Activated naive CD4-positive, alpha-beta T cell treated with anti-CD3 and anti-CD28 coated beads, Interleukin-2, amount 10 ng/mL, durations not matched to agents 7 days and 5 days (primary cell): ENCODE data around the gene GNAL.
A peak's percentile ranks its signal among the peaks of the same experiment; 100 is the strongest.

Experiments
- CTCF ChIA-PET: fragments of 350-600 bp; sonication (Branson Sonifier 250); formaldehyde crosslinking; loops from one replicate; lab custom pipeline; 2021; ENCODE audit warnings: antibody characterized with exemption; lab: Charles Lee
- DNase-seq: peaks from one replicate; pipeline ENCODE4 v3.0.0-alpha.2; 2020
- H3K27ac Mint-ChIP-seq: one replicate; pipeline ENCODE4 v1.8.0; 2021; ENCODE audit warnings: mild to moderate bottlenecking, moderate library complexity, mixed read lengths
- H3K27me3 Mint-ChIP-seq: one replicate; pipeline ENCODE4 v1.8.0; 2021; ENCODE audit warnings: mild to moderate bottlenecking, mixed read lengths
- H3K36me3 Mint-ChIP-seq: one replicate; pipeline ENCODE4 v1.8.0; 2021; ENCODE audit warnings: mixed read lengths
- H3K4me1 Mint-ChIP-seq: one replicate; pipeline ENCODE4 v1.8.0; 2021; ENCODE audit warnings: mixed read lengths
- H3K4me3 Mint-ChIP-seq: one replicate; pipeline ENCODE4 v1.8.0; 2021; ENCODE audit warnings: mild to moderate bottlenecking, moderate library complexity, mixed read lengths
- H3K9me3 Mint-ChIP-seq: one replicate; pipeline ENCODE4 v1.8.0; 2021; ENCODE audit warnings: mixed read lengths

GNAL gene

GRCh38 chr18:11719621-11720020 lies 30.6 kb downstream of the GNAL start:
- Mint-ChIP-seq H3K27me3 (no peaks in the 10 kb centered on the region), H3K4me3 (no peak overlapping the region), H3K4me1 (no peaks in the 10 kb centered on the region), H3K36me3 (no peaks in the 10 kb centered on the region), H3K27ac (no peak overlapping the region), H3K9me3 (no peaks in the 10 kb centered on the region)
- CTCF ChIA-PET = no interaction called here
- no peak for DNase-seq

- no peaks in the 10 kb centered on the region for H3K27me3 Mint-ChIP-seq
- H3K9me3 Mint-ChIP-seq = no peaks in the 10 kb centered on the region
- no peaks in the 10 kb centered on the region for H3K36me3 Mint-ChIP-seq
- H3K4me3 Mint-ChIP-seq = no peak overlapping the region
- no peaks in the 10 kb centered on the region for H3K4me1 Mint-ChIP-seq
- no peak overlapping the region for H3K27ac Mint-ChIP-seq
- no peak for DNase-seq
- CTCF ChIA-PET = interaction anchor here (0.9 kb wide), 1 partner anchor 310 kb away, joined by 3 read pairs; no protein-coding TSS in a partner anchor
Measured at GRCh38 chr18:11721720-11722119, 32.7 kb downstream of the GNAL start.

DNA sequence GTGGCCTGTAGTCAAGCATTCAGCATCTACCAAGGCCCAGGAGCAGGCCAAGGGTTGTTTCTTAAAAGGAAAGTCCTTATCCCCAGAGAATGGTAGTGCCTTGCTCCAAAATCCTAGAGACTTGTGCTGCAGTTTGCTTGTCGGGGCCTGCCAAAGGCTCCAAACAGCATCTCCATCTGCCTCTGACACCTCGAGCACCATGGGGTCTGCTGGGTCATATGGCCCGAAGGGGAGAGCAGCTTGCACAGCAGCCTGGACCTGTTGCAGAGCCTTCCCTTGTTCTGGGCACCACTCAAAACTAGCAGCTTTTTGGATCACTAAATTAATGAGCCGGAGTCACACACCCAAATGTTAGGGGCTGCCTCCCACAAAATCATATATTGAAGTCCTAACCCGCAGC lies 35.7 kb downstream of the GNAL start:
- no peaks in the 10 kb centered on the region for H3K4me1 Mint-ChIP-seq
- no peaks in the 10 kb centered on the region for H3K27me3 Mint-ChIP-seq
- H3K27ac Mint-ChIP-seq = no peak overlapping the region
- CTCF ChIA-PET = no interaction called here
- H3K9me3 Mint-ChIP-seq = no peaks in the 10 kb centered on the region
- no peaks in the 10 kb centered on the region for H3K36me3 Mint-ChIP-seq
- no peak for DNase-seq
- no peak overlapping the region for H3K4me3 Mint-ChIP-seq

DNA sequence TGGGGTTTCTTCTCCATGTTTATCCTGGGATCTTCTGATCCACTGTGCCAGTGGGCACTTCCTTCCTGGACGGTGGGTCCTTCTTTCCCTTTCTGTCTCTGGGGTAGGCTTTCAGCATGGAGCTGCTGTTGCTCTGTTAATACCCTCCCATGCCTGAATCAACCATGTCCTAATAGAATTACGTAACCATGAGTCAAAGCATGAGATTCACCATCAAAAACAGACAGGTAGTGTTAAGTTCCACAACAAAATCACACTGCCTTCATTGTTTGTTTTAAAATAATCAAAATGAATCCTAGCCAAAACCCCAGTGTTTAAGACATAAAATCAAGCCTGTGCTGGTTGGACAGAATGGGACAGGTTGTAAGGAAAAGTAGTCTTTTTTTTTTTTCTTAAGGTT lies 37.5 kb downstream of the GNAL start:
- H3K27ac Mint-ChIP-seq = no peak overlapping the region
- no peaks in the 10 kb centered on the region for H3K9me3 Mint-ChIP-seq
- no peak for DNase-seq
- no peaks in the 10 kb centered on the region for H3K4me1 Mint-ChIP-seq
- H3K4me3 Mint-ChIP-seq = no peak overlapping the region
- CTCF ChIA-PET = interaction anchor here (2.8 kb wide), 1 partner anchor 312 kb away, joined by 6 read pairs; no protein-coding TSS in a partner anchor
- no peaks in the 10 kb centered on the region for H3K27me3 Mint-ChIP-seq
- H3K36me3 Mint-ChIP-seq = no peaks in the 10 kb centered on the region

GRCh38 chr18:11728249-11728648 lies 39.2 kb downstream of the GNAL start:
- Mint-ChIP-seq H3K27me3 (peaks cover 5% of the 10 kb centered on the region), H3K9me3 (no peaks in the 10 kb centered on the region), H3K27ac (no peak overlapping the region), H3K4me3 (no peak overlapping the region), H3K4me1 (peaks cover 3% of the 10 kb centered on the region), H3K36me3 (no peaks in the 10 kb centered on the region)
- CTCF ChIA-PET = interaction anchor here (1.0 to 2.8 kb wide), 6 partner anchors 8 to 310 kb away, joined by 3 to 17 read pairs (median 4); no protein-coding TSS in a partner anchor
- DNase-seq = no peak

- Mint-ChIP-seq H3K4me3 (no peak overlapping the region), H3K36me3 (no peaks in the 10 kb centered on the region), H3K4me1 (peaks cover 3% of the 10 kb centered on the region), H3K27ac (no peak overlapping the region), H3K27me3 (peaks cover 12% of the 10 kb centered on the region), H3K9me3 (no peaks in the 10 kb centered on the region)
- no peak for DNase-seq
- CTCF ChIA-PET = interaction anchor here (2.7 kb wide), 2 partner anchors 12 to 74 kb away, joined by 9 to 17 read pairs; no protein-coding TSS in a partner anchor
Measured at GRCh38 chr18:11729556-11729955, 40.5 kb downstream of the GNAL start.

GRCh38 chr18:11733031-11733430 lies 44.0 kb downstream of the GNAL start:
- peak; percentile 77 for DNase-seq
- Mint-ChIP-seq H3K27ac (no peak overlapping the region), H3K27me3 (peaks cover 26% of the 10 kb centered on the region), H3K36me3 (no peaks in the 10 kb centered on the region), H3K4me3 (no peak overlapping the region), H3K9me3 (no peaks in the 10 kb centered on the region), H3K4me1 (peaks cover 3% of the 10 kb centered on the region)
- CTCF ChIA-PET = interaction anchor here (0.5 to 5.5 kb wide), 19 partner anchors 9 to 937 kb away, joined by 3 to 42 read pairs (median 4); no protein-coding TSS in a partner anchor

DNA sequence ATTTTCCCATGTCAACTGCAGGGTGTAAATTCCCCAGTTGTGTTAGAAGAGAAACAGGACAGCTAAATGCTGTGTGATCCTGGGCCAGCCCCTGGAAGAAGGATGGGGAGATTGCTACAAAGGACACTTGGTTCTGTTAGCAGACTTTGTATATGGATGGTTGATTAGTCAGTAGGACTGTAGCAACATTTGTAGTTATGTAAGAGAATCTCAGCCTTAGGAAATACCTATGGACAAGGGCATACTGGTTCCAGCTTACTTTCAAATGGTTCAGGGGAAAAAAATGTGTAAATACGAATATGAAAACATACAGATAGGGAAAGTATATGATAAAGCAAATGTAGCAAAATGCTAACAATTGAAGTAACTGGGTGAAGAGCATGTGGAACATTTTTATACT lies 47.6 kb downstream of the GNAL start:
- Mint-ChIP-seq H3K4me1 (peaks cover 3% of the 10 kb centered on the region), H3K4me3 (no peak overlapping the region), H3K27ac (no peak overlapping the region), H3K36me3 (no peaks in the 10 kb centered on the region), H3K9me3 (no peaks in the 10 kb centered on the region), H3K27me3 (peaks cover 36% of the 10 kb centered on the region)
- no peak for DNase-seq
- CTCF ChIA-PET = interaction anchor here (1.1 to 1.2 kb wide), 2 partner anchors 8 to 11 kb away, joined by 3 read pairs; no protein-coding TSS in a partner anchor

DNA sequence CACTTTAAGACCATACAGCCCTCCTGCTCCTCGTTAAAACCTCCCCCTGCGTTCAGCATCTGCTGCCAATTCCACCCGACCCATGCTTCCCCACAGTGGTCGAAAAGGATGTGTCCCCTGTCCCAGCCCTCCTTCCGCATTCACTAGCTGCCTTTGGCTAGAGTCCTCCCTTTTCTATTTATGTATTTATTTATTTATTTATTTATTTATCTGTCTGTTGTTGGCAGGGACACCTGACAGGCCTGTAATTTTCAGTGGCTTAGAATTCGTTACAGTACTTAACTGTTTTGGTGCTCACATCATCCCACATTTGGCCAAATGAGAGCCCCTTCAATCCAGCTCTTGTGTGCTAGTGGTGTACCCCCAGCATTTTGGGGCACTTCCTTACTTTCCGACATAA lies 50.8 kb downstream of the GNAL start:
- H3K9me3 Mint-ChIP-seq = no peaks in the 10 kb centered on the region
- CTCF ChIA-PET = interaction anchor here (0.8 to 3.4 kb wide), 7 partner anchors 9 to 256 kb away, joined by 3 to 20 read pairs (median 3); no protein-coding TSS in a partner anchor
- no peak overlapping the region for H3K27ac Mint-ChIP-seq
- H3K27me3 Mint-ChIP-seq = peaks cover 32% of the 10 kb centered on the region
- no peaks in the 10 kb centered on the region for H3K36me3 Mint-ChIP-seq
- no peak for DNase-seq
- no peak overlapping the region for H3K4me3 Mint-ChIP-seq
- H3K4me1 Mint-ChIP-seq = no peaks in the 10 kb centered on the region

DNA sequence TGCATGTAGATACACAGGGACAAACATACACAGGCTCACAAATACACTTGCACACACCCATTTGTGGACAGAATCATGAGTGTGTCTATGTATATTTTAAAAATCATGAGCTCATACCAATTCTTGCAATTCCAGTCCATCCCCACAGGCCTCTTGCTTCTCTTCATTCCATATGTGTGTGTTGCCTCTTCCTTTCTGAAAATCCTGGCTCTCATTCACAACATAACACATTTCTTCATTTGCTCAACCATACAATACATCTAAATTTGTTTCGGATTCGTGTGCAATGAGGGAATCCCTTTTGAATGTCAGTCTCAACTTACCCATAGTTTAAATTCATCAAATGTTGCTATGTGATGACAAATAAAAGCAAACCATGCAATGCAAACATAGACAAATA lies 51.4 kb downstream of the GNAL start:
- no peak for DNase-seq
- H3K9me3 Mint-ChIP-seq = no peaks in the 10 kb centered on the region
- H3K36me3 Mint-ChIP-seq = no peaks in the 10 kb centered on the region
- CTCF ChIA-PET = interaction anchor here (0.5 to 3.4 kb wide), 7 partner anchors 9 to 378 kb away, joined by 3 to 20 read pairs (median 3); no protein-coding TSS in a partner anchor
- no peak overlapping the region for H3K4me3 Mint-ChIP-seq
- no peaks in the 10 kb centered on the region for H3K4me1 Mint-ChIP-seq
- H3K27me3 Mint-ChIP-seq = peaks cover 32% of the 10 kb centered on the region
- H3K27ac Mint-ChIP-seq = no peak overlapping the region

GRCh38 chr18:11741505-11742145 lies 52.6 kb downstream of the GNAL start:
- Mint-ChIP-seq H3K36me3 (no peaks in the 10 kb centered on the region), H3K4me3 (no peak overlapping the region), H3K9me3 (no peaks in the 10 kb centered on the region), H3K27ac (no peak overlapping the region), H3K4me1 (no peaks in the 10 kb centered on the region), H3K27me3 (peaks cover 30% of the 10 kb centered on the region)
- CTCF ChIA-PET = interaction anchor here (0.8 to 3.4 kb wide), 4 partner anchors 9 to 86 kb away, joined by 3 to 20 read pairs (median 6); no protein-coding TSS in a partner anchor
- DNase-seq = no peak

DNA sequence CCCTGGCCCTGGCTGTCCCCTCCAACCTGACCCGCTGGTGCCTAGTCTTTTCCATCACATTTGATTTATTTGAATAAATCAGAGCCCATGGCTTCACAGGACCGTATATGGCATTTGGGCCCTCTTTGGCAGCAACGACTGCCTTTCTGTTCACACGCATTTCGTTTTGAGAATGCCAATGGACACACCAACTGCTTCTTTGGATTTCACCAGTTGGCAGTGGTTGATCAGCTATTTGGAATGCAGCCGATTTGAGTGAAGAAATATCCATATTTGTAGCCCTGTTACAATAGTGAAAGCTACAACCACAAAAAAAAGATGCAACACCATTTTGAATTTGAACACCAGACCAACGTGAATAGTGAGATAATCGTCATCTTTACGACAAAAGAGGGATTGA lies 56.5 kb downstream of the GNAL start:
- DNase-seq = no peak
- Mint-ChIP-seq H3K4me1 (no peaks in the 10 kb centered on the region), H3K9me3 (no peaks in the 10 kb centered on the region), H3K27me3 (peaks cover 40% of the 10 kb centered on the region), H3K4me3 (no peak overlapping the region), H3K36me3 (no peaks in the 10 kb centered on the region), H3K27ac (no peak overlapping the region)
- CTCF ChIA-PET = no interaction called here

- Mint-ChIP-seq H3K4me1 (peaks cover 3% of the 10 kb centered on the region), H3K4me3 (no peak overlapping the region), H3K27me3 (peaks cover 58% of the 10 kb centered on the region), H3K9me3 (no peaks in the 10 kb centered on the region), H3K36me3 (peaks cover 2% of the 10 kb centered on the region), H3K27ac (no peak overlapping the region)
- CTCF ChIA-PET = no interaction called here
- no peak for DNase-seq
Measured at GRCh38 chr18:11747286-11747685, 58.2 kb downstream of the GNAL start.

GRCh38 chr18:11747731-11748130 lies 58.7 kb downstream of the GNAL start:
- H3K4me1 Mint-ChIP-seq = peaks cover 5% of the 10 kb centered on the region
- H3K36me3 Mint-ChIP-seq = peaks cover 2% of the 10 kb centered on the region
- peaks cover 58% of the 10 kb centered on the region for H3K27me3 Mint-ChIP-seq
- H3K4me3 Mint-ChIP-seq = no peak overlapping the region
- CTCF ChIA-PET = no interaction called here
- DNase-seq = no peak
- H3K27ac Mint-ChIP-seq = no peak overlapping the region
- H3K9me3 Mint-ChIP-seq = no peaks in the 10 kb centered on the region

- H3K36me3 Mint-ChIP-seq = peaks cover 2% of the 10 kb centered on the region
- DNase-seq = no peak
- H3K9me3 Mint-ChIP-seq = no peaks in the 10 kb centered on the region
- peaks cover 6% of the 10 kb centered on the region for H3K4me1 Mint-ChIP-seq
- no peak overlapping the region for H3K27ac Mint-ChIP-seq
- H3K27me3 Mint-ChIP-seq = peaks cover 64% of the 10 kb centered on the region
- CTCF ChIA-PET = interaction anchor here (0.8 to 1.0 kb wide), 2 partner anchors 9 to 80 kb away, joined by 3 read pairs; no protein-coding TSS in a partner anchor
- H3K4me3 Mint-ChIP-seq = no peak overlapping the region
Measured at GRCh38 chr18:11749305-11749704, 60.2 kb downstream of the GNAL start.
